NCI-H2196 (cell line): Measurements from ENCODE around the gene CEP170.
"Not testable (repeated sequence)": the region's sequence is repeated elsewhere in the genome, so short reads cannot be mapped to it uniquely, and the experiment has no call there.

Source experiments
- DNase-seq: peaks from one replicate; lab custom pipeline; 2025; ENCODE audit not compliant: unreplicated experiment; lab: John Stamatoyannopoulos, UW

CEP170 gene

GRCh38 chr1:243087368-243087767 is 167.7 kb downstream of the CEP170 start:
- not testable (repeated sequence) for DNase-seq
